ENCODE results near the gene MYL10. TPM values are rescaled to one million over a fixed set of nuclear protein-coding genes. Genes with fewer than 3 reads are reported as not detected.

Gene MYL10
- total RNA-seq, 1 donor from 2014 or later = not detected

- no peaks in the 10 kb centered on the region for H3K4me1 Mint-ChIP-seq
- H3K36me3 Mint-ChIP-seq (ENCODE audit: low read depth) = no peaks in the 10 kb centered on the region
- no peak overlapping the region for H3K4me3 Mint-ChIP-seq
- H3K27ac Mint-ChIP-seq (ENCODE audit: unreplicated experiment) = no peak overlapping the region
- H3K9me3 Mint-ChIP-seq = no peaks in the 10 kb centered on the region
- DNase-seq (ENCODE audit: low read depth, low spot score) = no peak
- no peak for TF ChIP-seq CTCF (conservative IDR thresholded peaks at IDR 0.05)
- H3K27me3 Mint-ChIP-seq (ENCODE audit: low read depth) = peaks cover 3% of the 10 kb centered on the region
Observed at GRCh38 chr7:101636822-101637623, 7.9 kb upstream of the MYL10 start.

DNA sequence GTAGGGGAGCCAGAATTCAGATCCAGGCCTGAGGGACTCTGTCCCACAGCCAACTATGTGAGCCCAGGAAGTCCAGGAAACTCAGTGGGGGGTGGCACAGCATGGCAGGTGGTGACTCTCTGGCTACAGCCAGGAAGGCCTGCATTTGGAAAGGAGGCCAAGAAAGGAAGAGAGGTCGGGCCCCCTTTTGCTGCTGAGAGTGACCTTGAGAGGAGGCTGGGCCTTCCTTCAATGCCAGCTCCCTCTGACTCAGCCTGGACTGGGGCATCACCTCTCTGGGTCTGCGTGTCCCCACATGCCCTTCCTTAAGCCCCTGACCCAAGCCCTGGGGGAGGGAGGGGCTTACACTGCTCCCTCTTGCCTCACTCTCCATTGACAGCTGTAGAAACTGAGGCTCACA lies 6.4 kb upstream of the MYL10 start:
- H3K27me3 Mint-ChIP-seq (ENCODE audit: low read depth) = no peaks in the 10 kb centered on the region
- no peaks in the 10 kb centered on the region for H3K9me3 Mint-ChIP-seq
- no peak overlapping the region for H3K4me3 Mint-ChIP-seq
- no peak for DNase-seq (ENCODE audit: low read depth, low spot score)
- TF ChIP-seq CTCF (conservative IDR thresholded peaks at IDR 0.05) = no peak
- H3K4me1 Mint-ChIP-seq = peaks cover 3% of the 10 kb centered on the region
- no peak overlapping the region for H3K27ac Mint-ChIP-seq (ENCODE audit: unreplicated experiment)
- H3K36me3 Mint-ChIP-seq (ENCODE audit: low read depth) = no peaks in the 10 kb centered on the region

- no peak for TF ChIP-seq CTCF (conservative IDR thresholded peaks at IDR 0.05)
- Mint-ChIP-seq H3K27ac (ENCODE audit: unreplicated experiment) (no peak overlapping the region), H3K4me1 (peaks cover 6% of the 10 kb centered on the region), H3K27me3 (ENCODE audit: low read depth) (no peaks in the 10 kb centered on the region), H3K36me3 (ENCODE audit: low read depth) (no peaks in the 10 kb centered on the region), H3K4me3 (no peak overlapping the region), H3K9me3 (no peaks in the 10 kb centered on the region)
- no peak for DNase-seq (ENCODE audit: low read depth, low spot score)
Observed at GRCh38 chr7:101634196-101634717, 5.2 kb upstream of the MYL10 start.

GRCh38 chr7:101633511-101633910 lies 4.4 kb upstream of the MYL10 start:
- no peaks in the 10 kb centered on the region for H3K36me3 Mint-ChIP-seq (ENCODE audit: low read depth)
- H3K4me1 Mint-ChIP-seq = peaks cover 8% of the 10 kb centered on the region
- no peaks in the 10 kb centered on the region for H3K9me3 Mint-ChIP-seq
- TF ChIP-seq CTCF (conservative IDR thresholded peaks at IDR 0.05) = no peak
- no peak overlapping the region for H3K4me3 Mint-ChIP-seq
- DNase-seq (ENCODE audit: low read depth, low spot score) = no peak
- no peak overlapping the region for H3K27ac Mint-ChIP-seq (ENCODE audit: unreplicated experiment)
- H3K27me3 Mint-ChIP-seq (ENCODE audit: low read depth) = no peaks in the 10 kb centered on the region

GRCh38 chr7:101632641-101633040 lies 3.5 kb upstream of the MYL10 start:
- no peak for DNase-seq (ENCODE audit: low read depth, low spot score)
- TF ChIP-seq CTCF (conservative IDR thresholded peaks at IDR 0.05) = no peak
- no peaks in the 10 kb centered on the region for H3K9me3 Mint-ChIP-seq
- no peak overlapping the region for H3K27ac Mint-ChIP-seq (ENCODE audit: unreplicated experiment)
- no peaks in the 10 kb centered on the region for H3K27me3 Mint-ChIP-seq (ENCODE audit: low read depth)
- H3K4me3 Mint-ChIP-seq = no peak overlapping the region
- peaks cover 8% of the 10 kb centered on the region for H3K4me1 Mint-ChIP-seq
- H3K36me3 Mint-ChIP-seq (ENCODE audit: low read depth) = no peaks in the 10 kb centered on the region

Data from neural crest cell (in vitro differentiated cells).